Natural killer cell (primary cell): ENCODE data around the gene FDXR. TPM values are rescaled to one million over a fixed set of nuclear protein-coding genes. Genes with fewer than 3 reads are reported as not detected.

Experiments used
- ATAC-seq, 3 donors: fragments of 150-1000 bp in 2 of 3; fragments of 200-7000 bp in 1 of 3; cut with Tn5 transposase; 1 replicate in 1 of 3; 2 replicates in 2 of 3; pipeline ENCODE4 v1.10.0; 2021; ENCODE audit warnings: mild to moderate bottlenecking in 2 of 3, moderate library complexity in 2 of 3
- DNase-seq, 2 donors: peaks; one replicate each; pipeline versions ENCODE4 v3.0.0 to v3.0.0-alpha.2; 2013 to 2021; ENCODE audit warnings: mixed read lengths in 1 of 2
- H3K27ac ChIP-seq: one replicate; pipeline ENCODE4 v1.5.1; 2013; ENCODE audit warnings: mild to moderate bottlenecking, low read length
- H3K27me3 ChIP-seq: one replicate; pipeline ENCODE4 v1.6.1; 2013; ENCODE audit warnings: low read length; ENCODE audit not compliant: control insufficient read depth, insufficient read depth
- H3K36me3 ChIP-seq: one replicate; pipeline ENCODE4 v1.6.1; 2013; ENCODE audit warnings: low read length; ENCODE audit not compliant: control insufficient read depth, insufficient read depth
- H3K4me1 ChIP-seq: one replicate; pipeline ENCODE4 v1.6.1; 2013; ENCODE audit warnings: low read length; ENCODE audit not compliant: control insufficient read depth, insufficient read depth
- H3K4me3 ChIP-seq: one replicate; pipeline ENCODE4 v1.5.1; 2013; ENCODE audit warnings: low read length
- H3K9me3 ChIP-seq: one replicate; pipeline ENCODE4 v1.6.1; 2013; ENCODE audit warnings: low read length; ENCODE audit not compliant: control insufficient read depth, insufficient read depth
- H3K27ac Mint-ChIP-seq, 2 donors: one replicate each; pipeline ENCODE4 v1.8.0; 2022; ENCODE audit warnings: mild to moderate bottlenecking in 2 of 2, mixed read lengths in 2 of 2, moderate library complexity in 1 of 2
- H3K27me3 Mint-ChIP-seq, 2 donors: one replicate each; pipeline ENCODE4 v1.8.0; 2022; ENCODE audit warnings: low read depth in 2 of 2, mixed read lengths in 2 of 2
- H3K36me3 Mint-ChIP-seq: one replicate; pipeline ENCODE4 v1.8.0; 2022; ENCODE audit warnings: mixed read lengths
- H3K4me1 Mint-ChIP-seq, 2 donors: one replicate each; pipeline ENCODE4 v1.8.0; 2022; ENCODE audit warnings: mixed read lengths in 2 of 2
- H3K4me3 Mint-ChIP-seq: one replicate; pipeline ENCODE4 v1.8.0; 2022; ENCODE audit warnings: mild to moderate bottlenecking, moderate library complexity, mixed read lengths
- H3K9me3 Mint-ChIP-seq, 2 donors: one replicate each; pipeline ENCODE4 v1.8.0; 2022; ENCODE audit warnings: mixed read lengths in 2 of 2
- WGBS: methylation state at CpG from one replicate; pipeline ENCODE4 v1.1.7; 2013; ENCODE audit warnings: missing lambda C conversion rate; ENCODE audit not compliant: insufficient coverage; 5-methylcytosine and 5-hydroxymethylcytosine counted together
- intact Hi-C: fragments of 100-400 bp; cut with micrococcal nuclease; formaldehyde crosslinking; loops from one replicate; pipeline ENCODE4 v1.14.2; 2022
- total RNA-seq, 4 donors: library from RNA; stranded (reverse); fragments of 120-200 nt in 1 of 4; gene quantifications; one replicate each; pipeline versions ENCODE4 v1.2.3 to v1.2.4, GENCODE V29; 2013 to 2022
- TF ChIP-seq, protein P1 (sequence below): fragments of 200-600 bp; IDR thresholded peaks from one replicate; pipeline ENCODE4 v1.8.0; 2022; ENCODE audit warnings: antibody characterized with exemption

FDXR gene
- total RNA-seq, 3 donors from 2014 or later (not counting 1 experiment from before 2014, with no cell fraction given) = 4.5 to 9.1 (median 7.8) TPM

DNA sequence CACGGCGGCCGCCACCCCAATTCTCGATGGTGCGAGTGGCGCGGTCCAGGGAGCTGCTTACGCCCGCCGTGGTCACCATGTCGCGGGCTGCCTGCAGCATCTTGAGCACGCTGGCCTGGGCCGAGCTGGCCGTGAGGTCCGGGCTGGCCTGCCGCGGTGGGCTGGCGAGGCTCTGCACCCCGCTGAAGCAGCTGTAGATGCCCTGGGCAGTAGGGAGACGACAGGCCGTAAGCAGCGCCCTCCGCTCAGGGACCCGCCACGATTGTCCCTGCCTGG lies 29.5 kb downstream of the FDXR start:
- no peak overlapping the region for H3K4me3 ChIP-seq
- no peaks in the 10 kb centered on the region for H3K9me3 ChIP-seq
- no peak overlapping the region for H3K27ac ChIP-seq
- Mint-ChIP-seq H3K4me3 (no peak overlapping the region), H3K27ac (no peak overlapping the region), H3K36me3 (no peaks in the 10 kb centered on the region), H3K27me3 (peaks cover 0 to 10% of the 10 kb centered on the region in 2 donors), H3K9me3 (no peaks in the 10 kb centered on the region), H3K4me1 (peaks cover 8 to 18% of the 10 kb centered on the region in 2 donors)
- ATAC-seq = no peak
- TF ChIP-seq, protein P1, sequence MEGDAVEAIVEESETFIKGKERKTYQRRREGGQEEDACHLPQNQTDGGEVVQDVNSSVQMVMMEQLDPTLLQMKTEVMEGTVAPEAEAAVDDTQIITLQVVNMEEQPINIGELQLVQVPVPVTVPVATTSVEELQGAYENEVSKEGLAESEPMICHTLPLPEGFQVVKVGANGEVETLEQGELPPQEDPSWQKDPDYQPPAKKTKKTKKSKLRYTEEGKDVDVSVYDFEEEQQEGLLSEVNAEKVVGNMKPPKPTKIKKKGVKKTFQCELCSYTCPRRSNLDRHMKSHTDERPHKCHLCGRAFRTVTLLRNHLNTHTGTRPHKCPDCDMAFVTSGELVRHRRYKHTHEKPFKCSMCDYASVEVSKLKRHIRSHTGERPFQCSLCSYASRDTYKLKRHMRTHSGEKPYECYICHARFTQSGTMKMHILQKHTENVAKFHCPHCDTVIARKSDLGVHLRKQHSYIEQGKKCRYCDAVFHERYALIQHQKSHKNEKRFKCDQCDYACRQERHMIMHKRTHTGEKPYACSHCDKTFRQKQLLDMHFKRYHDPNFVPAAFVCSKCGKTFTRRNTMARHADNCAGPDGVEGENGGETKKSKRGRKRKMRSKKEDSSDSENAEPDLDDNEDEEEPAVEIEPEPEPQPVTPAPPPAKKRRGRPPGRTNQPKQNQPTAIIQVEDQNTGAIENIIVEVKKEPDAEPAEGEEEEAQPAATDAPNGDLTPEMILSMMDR = no peak
- WGBS = 46% methylated on average over 26 of the region's 26 CpGs
- H3K36me3 ChIP-seq = peaks cover 3% of the 10 kb centered on the region
- H3K27me3 ChIP-seq = peaks cover 3% of the 10 kb centered on the region
- peaks cover 23% of the 10 kb centered on the region for H3K4me1 ChIP-seq
- no peak for DNase-seq
- intact Hi-C loops = no loop called here

DNA sequence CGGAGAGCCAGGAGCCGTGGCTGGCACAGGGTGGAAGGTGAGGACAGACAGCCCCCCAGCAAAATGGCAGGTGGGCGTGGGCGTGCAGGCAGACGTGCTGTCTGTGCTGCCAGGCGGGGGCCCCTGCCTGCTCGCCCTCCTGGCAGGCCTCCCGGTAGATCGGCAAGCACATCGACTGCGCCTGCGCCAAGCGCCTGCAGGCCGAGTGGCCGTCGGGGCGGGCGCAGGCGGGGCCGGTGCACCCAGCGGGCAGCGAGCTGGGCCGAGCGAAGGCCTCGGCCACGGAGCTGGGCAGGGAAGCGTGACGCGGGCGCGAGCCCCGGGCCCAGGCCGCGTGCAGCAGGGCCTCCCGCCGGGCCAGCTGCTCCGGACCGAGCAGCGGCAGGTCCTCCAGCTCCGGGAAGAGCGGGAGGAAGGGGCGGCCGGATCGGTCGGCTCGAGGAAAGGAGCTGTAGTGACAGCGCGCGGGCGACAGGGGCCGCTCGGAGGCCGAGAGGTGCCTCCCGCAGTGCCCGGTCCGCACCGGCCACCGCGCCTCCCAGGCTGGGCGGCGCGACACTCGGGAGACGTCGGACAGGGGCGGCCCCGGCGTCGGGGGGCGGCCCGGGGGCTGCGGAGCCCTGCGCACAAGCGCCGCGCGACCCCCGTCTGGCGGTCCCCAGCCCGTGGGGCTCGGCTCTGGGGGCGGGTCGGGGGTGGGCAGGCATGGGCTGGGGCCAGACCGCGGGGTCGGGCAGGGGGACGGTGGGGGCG lies 30.0 kb downstream of the FDXR start:
- Mint-ChIP-seq H3K9me3 (no peaks in the 10 kb centered on the region), H3K36me3 (no peaks in the 10 kb centered on the region), H3K4me1 (peaks cover 8 to 18% of the 10 kb centered on the region in 2 donors), H3K4me3 (no peak overlapping the region), H3K27ac (no peak overlapping the region), H3K27me3 (peaks cover 0 to 10% of the 10 kb centered on the region in 2 donors)
- peaks cover 23% of the 10 kb centered on the region for H3K4me1 ChIP-seq
- H3K36me3 ChIP-seq = peaks cover 3% of the 10 kb centered on the region
- H3K27ac ChIP-seq = no peak overlapping the region
- ATAC-seq = peak; percentile 69 to 82 (median 76)
- H3K4me3 ChIP-seq = no peak overlapping the region
- intact Hi-C loops = no loop called here
- no peaks in the 10 kb centered on the region for H3K9me3 ChIP-seq
- TF ChIP-seq, protein P1 = peak; percentile 46
- H3K27me3 ChIP-seq = peaks cover 3% of the 10 kb centered on the region
- 7% methylated on average over 88 of the region's 88 CpGs for WGBS
- DNase-seq = peak in 1 of 2 donors; percentile 38

DNA sequence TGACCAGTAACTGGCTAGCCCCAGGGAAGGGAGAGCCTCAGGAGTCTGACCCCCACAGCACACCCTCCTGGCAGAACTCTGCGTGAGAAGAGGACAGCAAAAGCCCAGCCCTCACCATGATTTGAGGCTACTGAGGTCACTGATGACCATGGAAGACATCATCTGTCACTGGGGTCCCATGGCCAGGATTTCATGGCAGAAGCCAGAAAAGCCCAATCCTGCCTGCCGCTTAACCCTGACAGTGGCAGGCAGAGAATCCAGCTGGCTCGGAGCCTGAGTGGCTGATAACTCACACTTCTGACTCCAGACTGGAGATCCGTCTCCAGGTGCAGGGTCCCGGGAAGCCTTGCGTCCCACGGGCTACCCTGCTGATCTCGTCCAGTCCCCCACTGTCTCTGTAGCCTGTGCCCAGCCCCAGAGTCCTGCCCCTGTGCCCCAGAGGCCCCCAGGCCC lies 30.6 kb downstream of the FDXR start:
- Mint-ChIP-seq H3K27me3 (peaks cover 0 to 10% of the 10 kb centered on the region in 2 donors), H3K4me3 (peak overlapping the region; percentile 50), H3K27ac (no peak overlapping the region), H3K9me3 (no peaks in the 10 kb centered on the region), H3K36me3 (no peaks in the 10 kb centered on the region), H3K4me1 (peaks cover 8 to 18% of the 10 kb centered on the region in 2 donors)
- H3K27me3 ChIP-seq = peaks cover 3% of the 10 kb centered on the region
- no peak overlapping the region for H3K4me3 ChIP-seq
- H3K36me3 ChIP-seq = peaks cover 4% of the 10 kb centered on the region
- H3K9me3 ChIP-seq = no peaks in the 10 kb centered on the region
- ATAC-seq = no peak
- no peak for DNase-seq
- H3K27ac ChIP-seq = no peak overlapping the region
- intact Hi-C loops = no loop called here
- WGBS = 91% methylated on average over 8 of the region's 8 CpGs
- H3K4me1 ChIP-seq = peaks cover 23% of the 10 kb centered on the region
- TF ChIP-seq, protein P1 = no peak
